Measurements from ENCODE around the gene CUL7. TPM values are rescaled to one million over a fixed set of nuclear protein-coding genes. Genes with fewer than 3 reads are reported as not detected.

Gene CUL7
- total RNA-seq, 1 donor from 2014 or later, result 26.7 TPM

DNA sequence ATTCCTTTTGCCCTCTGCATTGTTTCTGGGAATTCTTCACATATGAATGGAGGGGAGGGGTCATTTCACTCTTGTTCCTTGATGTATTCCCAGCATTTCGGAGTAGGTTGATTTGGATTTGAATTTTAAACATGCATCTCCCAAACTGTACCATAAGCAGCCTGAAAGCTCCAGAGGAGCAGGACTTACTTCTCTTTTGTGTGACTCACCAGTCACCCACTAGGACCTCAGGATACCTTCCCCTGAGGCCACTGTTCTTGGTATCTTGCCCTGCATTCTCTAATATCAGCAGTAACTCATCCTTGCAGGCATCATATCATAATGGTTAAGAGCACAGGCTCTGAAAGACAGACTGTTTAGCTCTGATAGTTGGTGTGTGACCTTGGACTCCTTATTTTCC is 4.9 kb upstream of the CUL7 start:
- H3K9me3 ChIP-seq, result no peaks in the 10 kb centered on the region
- H3K36me3 ChIP-seq, result peaks cover 9 to 27% of the 10 kb centered on the region in 2 donors
- peak overlapping the region; percentile 78 to 84 for H3K27ac ChIP-seq
- intact Hi-C loops (cut with DNase I), result loop anchor here (1.0 to 5.0 kb wide), 2 partner anchors 84 to 112 kb away; no protein-coding TSS in a partner anchor
- no peaks in the 10 kb centered on the region for H3K27me3 ChIP-seq
- peak overlapping the region; percentile 84 to 94 for H3K4me3 ChIP-seq
- TF ChIP-seq, protein P1, sequence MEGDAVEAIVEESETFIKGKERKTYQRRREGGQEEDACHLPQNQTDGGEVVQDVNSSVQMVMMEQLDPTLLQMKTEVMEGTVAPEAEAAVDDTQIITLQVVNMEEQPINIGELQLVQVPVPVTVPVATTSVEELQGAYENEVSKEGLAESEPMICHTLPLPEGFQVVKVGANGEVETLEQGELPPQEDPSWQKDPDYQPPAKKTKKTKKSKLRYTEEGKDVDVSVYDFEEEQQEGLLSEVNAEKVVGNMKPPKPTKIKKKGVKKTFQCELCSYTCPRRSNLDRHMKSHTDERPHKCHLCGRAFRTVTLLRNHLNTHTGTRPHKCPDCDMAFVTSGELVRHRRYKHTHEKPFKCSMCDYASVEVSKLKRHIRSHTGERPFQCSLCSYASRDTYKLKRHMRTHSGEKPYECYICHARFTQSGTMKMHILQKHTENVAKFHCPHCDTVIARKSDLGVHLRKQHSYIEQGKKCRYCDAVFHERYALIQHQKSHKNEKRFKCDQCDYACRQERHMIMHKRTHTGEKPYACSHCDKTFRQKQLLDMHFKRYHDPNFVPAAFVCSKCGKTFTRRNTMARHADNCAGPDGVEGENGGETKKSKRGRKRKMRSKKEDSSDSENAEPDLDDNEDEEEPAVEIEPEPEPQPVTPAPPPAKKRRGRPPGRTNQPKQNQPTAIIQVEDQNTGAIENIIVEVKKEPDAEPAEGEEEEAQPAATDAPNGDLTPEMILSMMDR (IDR thresholded peaks at IDR 0.05), result no peak
- H3K4me1 ChIP-seq, result peaks cover 12 to 29% of the 10 kb centered on the region in 2 donors
- no peak for DNase-seq (ENCODE audit: low spot score in 2 of 2)

DNA sequence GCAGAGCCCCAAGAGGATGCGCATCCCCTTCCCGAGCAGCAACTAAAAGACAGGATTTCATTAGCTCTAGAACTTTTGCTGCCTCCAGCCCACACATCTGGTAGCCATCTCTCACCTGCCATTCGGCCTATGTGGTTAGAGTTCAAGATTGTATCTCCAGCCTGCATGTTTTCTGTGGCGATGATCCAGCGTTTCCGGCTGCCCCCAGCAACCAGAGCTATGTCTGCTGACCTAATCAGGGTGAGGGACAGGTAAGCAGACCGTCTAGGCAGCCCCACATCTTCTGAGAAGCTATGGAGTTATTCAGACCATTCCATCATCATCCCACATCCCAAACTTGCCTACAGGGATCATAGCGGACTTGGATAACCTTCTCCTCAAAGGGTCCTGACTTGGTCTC is 2.3 kb upstream of the CUL7 start:
- intact Hi-C loops (cut with DNase I), result loop anchor here (5.0 kb wide), 1 partner anchor 86 kb away; no protein-coding TSS in a partner anchor
- H3K4me3 ChIP-seq, result no peak overlapping the region
- TF ChIP-seq, protein P1 (IDR thresholded peaks at IDR 0.05), result no peak
- H3K27ac ChIP-seq, result no peak overlapping the region
- no peaks in the 10 kb centered on the region for H3K27me3 ChIP-seq
- peaks cover 9 to 15% of the 10 kb centered on the region in 2 donors for H3K36me3 ChIP-seq
- no peak for DNase-seq (ENCODE audit: low spot score in 2 of 2)
- no peaks in the 10 kb centered on the region for H3K9me3 ChIP-seq
- peaks cover 12 to 35% of the 10 kb centered on the region in 2 donors for H3K4me1 ChIP-seq

DNA sequence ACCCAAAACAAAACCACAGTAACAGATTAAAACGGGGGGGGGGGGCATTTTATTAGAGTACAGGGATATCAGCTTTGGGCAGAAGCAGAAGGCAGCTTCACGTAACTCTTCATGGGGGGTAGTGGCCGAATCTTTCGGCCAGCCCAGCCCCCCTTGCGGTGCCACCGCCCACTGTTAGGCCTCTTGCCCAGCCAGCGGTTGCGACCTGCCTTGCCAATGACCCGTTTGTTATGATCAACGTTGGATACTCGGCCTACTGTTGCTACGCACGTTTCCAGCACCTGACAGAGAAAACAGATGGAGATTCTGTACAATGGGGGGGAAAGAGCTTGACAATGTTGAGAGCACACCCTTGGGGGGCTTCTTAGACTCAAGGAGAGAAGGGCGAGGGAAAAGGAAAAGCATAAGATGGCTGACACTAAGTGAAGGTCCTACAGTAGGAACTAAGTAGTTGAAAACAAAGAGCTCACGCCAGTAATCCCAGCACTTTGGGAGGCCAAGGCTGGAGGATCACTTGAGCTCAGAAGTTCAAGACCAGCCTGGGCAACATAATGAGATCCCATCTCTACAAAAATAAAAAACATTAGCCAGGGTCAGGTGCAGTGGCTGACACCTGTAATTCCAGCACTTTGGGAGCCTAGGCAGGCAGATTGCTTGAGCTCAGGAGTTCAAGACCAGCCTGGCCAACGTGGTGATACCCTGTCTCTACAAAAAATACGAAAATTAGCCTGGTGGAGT is 724 bp upstream of the CUL7 start:
- Histone ChIP-seq H3K27ac (peak overlapping the region; percentile 87 to 98), H3K27me3 (no peaks in the 10 kb centered on the region), H3K4me1 (peaks cover 5 to 24% of the 10 kb centered on the region in 2 donors), H3K36me3 (peaks cover 9 to 22% of the 10 kb centered on the region in 2 donors), H3K9me3 (no peaks in the 10 kb centered on the region), H3K4me3 (peak overlapping the region; percentile 71)
- intact Hi-C loops (cut with DNase I), result loop anchor here (5.0 kb wide), 1 partner anchor 152 kb away; no protein-coding TSS in a partner anchor
- DNase-seq (ENCODE audit: low spot score in 2 of 2), result no peak
- TF ChIP-seq, protein P1 (IDR thresholded peaks at IDR 0.05), result no peak

DNA sequence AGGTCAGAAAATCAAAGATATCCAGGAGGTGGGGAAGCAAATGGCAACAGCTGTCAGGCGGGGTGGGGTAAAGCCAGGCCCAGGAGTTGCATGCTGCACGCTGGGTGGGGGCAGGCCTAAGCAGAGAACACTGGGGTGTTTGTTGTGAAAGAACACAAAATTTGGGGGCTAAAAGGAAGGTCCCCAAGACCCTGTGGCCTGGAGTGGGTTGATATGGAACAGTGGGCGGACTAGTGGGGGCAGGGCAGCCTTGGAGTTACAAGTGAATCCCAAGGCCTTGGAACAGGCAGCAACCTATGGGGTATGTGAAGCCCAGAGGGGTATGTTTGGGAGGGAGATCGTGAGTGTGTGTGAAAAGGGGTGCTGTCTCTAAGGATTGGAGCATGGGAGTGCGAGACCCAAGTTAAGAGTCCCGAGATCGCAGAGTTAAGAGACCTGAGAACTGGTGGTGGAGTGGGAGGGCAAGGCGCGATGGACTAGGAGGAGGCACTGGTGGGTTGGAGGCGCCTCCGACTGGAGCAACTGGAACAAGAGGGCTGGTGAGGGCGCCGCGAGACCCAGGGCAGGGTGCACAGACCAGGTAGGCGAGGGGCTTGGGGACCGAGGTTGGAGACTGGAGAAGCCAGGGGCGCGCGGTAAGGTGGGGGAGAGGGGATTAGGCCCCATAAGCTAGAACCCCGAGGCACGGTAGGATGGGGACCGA is 658 bp downstream of the CUL7 start:
- Histone ChIP-seq H3K36me3 (peaks cover 9 to 31% of the 10 kb centered on the region in 2 donors), H3K9me3 (no peaks in the 10 kb centered on the region), H3K27ac (peak overlapping the region; percentile 87 to 98), H3K4me1 (peaks cover 0 to 15% of the 10 kb centered on the region in 2 donors), H3K4me3 (peak overlapping the region; percentile 71), H3K27me3 (no peaks in the 10 kb centered on the region)
- TF ChIP-seq, protein P1 (IDR thresholded peaks at IDR 0.05), result no peak
- DNase-seq (ENCODE audit: low spot score in 2 of 2), result no peak
- intact Hi-C loops (cut with DNase I), result loop anchor here (1.0 to 5.0 kb wide), 5 partner anchors 68 to 151 kb away; partner anchors contain the start of genes CNPY3, PEX6 and PPP2R5D

DNA sequence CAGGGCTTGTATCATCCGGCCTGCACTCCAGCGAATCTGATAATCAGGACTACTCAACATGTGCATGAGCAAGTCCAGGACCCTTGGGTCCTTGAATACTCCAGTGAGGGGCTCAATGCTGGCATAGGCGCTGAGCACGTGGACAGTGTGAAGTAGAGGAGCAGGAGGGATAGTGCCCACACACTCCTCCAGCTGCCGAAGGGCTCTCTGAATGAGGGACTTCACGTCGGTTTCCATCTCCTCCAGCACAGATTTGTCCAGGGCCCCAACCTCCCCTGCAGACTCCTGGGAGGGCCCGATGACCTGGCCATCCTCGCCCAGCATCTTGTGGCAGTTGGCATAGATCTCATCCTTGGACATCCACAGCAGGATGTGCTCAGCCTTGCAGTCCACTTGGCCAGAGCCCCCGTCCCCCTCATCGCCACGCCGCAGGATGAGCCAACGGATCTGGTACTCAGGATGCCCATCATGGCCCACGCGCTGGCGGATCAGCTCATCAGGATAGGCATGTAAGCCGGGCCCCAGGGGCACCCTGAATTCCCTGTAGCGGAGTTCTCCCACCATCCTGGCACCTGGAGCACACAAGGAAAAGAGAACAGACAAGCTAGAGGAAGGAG is 1.3 kb downstream of the CUL7 start:
- TF ChIP-seq, protein P1 (IDR thresholded peaks at IDR 0.05), result no peak
- intact Hi-C loops (cut with DNase I), result loop anchor here (2.0 to 5.0 kb wide), 4 partner anchors 68 to 150 kb away; partner anchors contain the start of genes CNPY3 and PPP2R5D
- H3K36me3 ChIP-seq, result peaks cover 9 to 27% of the 10 kb centered on the region in 2 donors
- H3K4me3 ChIP-seq, result no peak overlapping the region
- peak overlapping the region; percentile 87 to 98 for H3K27ac ChIP-seq
- no peaks in the 10 kb centered on the region for H3K27me3 ChIP-seq
- H3K4me1 ChIP-seq, result peaks cover 0 to 14% of the 10 kb centered on the region in 2 donors
- no peaks in the 10 kb centered on the region for H3K9me3 ChIP-seq
- no peak for DNase-seq (ENCODE audit: low spot score in 2 of 2)
